A549 (cell line): Measurements from ENCODE around the gene HTRA2. TPM values are rescaled to one million over a fixed set of nuclear protein-coding genes. Genes with fewer than 3 reads are reported as not detected.

Experiments
- ATAC-seq, 2 experiments: fragments of 200-7000 bp in 1 of 2; fragments of >200 bp in 1 of 2; cut with Nextera tagmentation in 1 of 2; cut with Tn5 transposase in 1 of 2; 3 replicates each; pipeline versions ENCODE4 v1.8.0 to v1.9.1; 2018 to 2020; ENCODE audit warnings: mild to moderate bottlenecking in 1 of 2, moderate library complexity in 1 of 2
- CTCF ChIA-PET: fragments of 300-600 bp; sonication (Branson Sonifier 250); formaldehyde crosslinking; extraction: SDS; loops from one replicate; lab custom pipeline; 2021; ENCODE audit warnings: antibody characterized with exemption, inconsistent platforms; lab: Yijun Ruan, JAX
- POLR2A ChIA-PET: fragments of 350-600 bp; formaldehyde crosslinking; extraction: SDS; loops from one replicate; lab custom pipeline; 2021; ENCODE audit warnings: antibody characterized with exemption, inconsistent platforms; lab: Yijun Ruan, JAX
- DNase-seq, 2 experiments: peaks; one replicate each; pipeline versions ENCODE4 v3.0.0 to v3.0.0-alpha.2; 2011 to 2016; ENCODE audit warnings: low read depth in 1 of 2, low spot score in 1 of 2
- FAIRE-seq: peaks from 2 replicates; lab custom pipeline; 2011; peaks lifted over from hg19 to GRCh38; lab: Jason Lieb, UNC
- H3K27ac ChIP-seq, 2 experiments: fragments of >200 bp; sonication (Bioruptor Twin); formaldehyde crosslinking; 3 replicates each; pipeline ENCODE4 v1.5.1; 2016 to 2017
- H3K4me1 ChIP-seq: fragments of >200 bp; sonication (Bioruptor Twin); formaldehyde crosslinking; 3 replicates; pipeline ENCODE4 v1.6.1; 2016
- H3K4me2 ChIP-seq: fragments of >200 bp; sonication (Bioruptor Twin); formaldehyde crosslinking; 3 replicates; pipeline ENCODE4 v1.6.1; 2016
- H3K4me3 ChIP-seq: fragments of >200 bp; sonication (Bioruptor Twin); formaldehyde crosslinking; 3 replicates; pipeline ENCODE4 v1.5.1; 2016
- H3K9me3 ChIP-seq: fragments of >200 bp; sonication (Bioruptor Twin); formaldehyde crosslinking; 3 replicates; pipeline ENCODE4 v1.6.1; 2016
- BHLHE40 ChIP-seq: IDR thresholded peaks from 2 replicates; pipeline ENCODE4 v1.6.1; 2012; ENCODE audit warnings: low read depth, low read length, inconsistent platforms
- CBX2 ChIP-seq: fragments of 200-600 bp; sonication (generic); IDR thresholded peaks from 2 replicates; pipeline ENCODE4 v1.6.1; 2016; ENCODE audit warnings: low read depth, mild to moderate bottlenecking, borderline replicate concordance
- CBX8 ChIP-seq: fragments of 200-600 bp; sonication (generic); IDR thresholded peaks from 2 replicates; pipeline ENCODE4 v1.6.1; 2016
- CHD2 ChIP-seq: fragments of 150-350 bp; IDR thresholded peaks from 2 replicates; pipeline ENCODE4 v1.6.1; 2014; ENCODE audit warnings: low read length; ENCODE audit not compliant: partially characterized antibody
- FOSL2 ChIP-seq, 2 experiments: fragments of 450-650 bp in 1 of 2; fragments of >200 bp in 1 of 2; sonication (Bioruptor Twin) in 1 of 2; formaldehyde crosslinking; IDR thresholded peaks; 2 replicates each; pipeline versions ENCODE4 v1.5.0 to v1.6.1; 2016 to 2020; ENCODE audit warnings: mild to moderate bottlenecking in 1 of 2, moderate library complexity in 1 of 2
- FOXS1 ChIP-seq: fragments of 250-450 bp; sonication (Bioruptor Pico); IDR thresholded peaks from 2 replicates; pipeline ENCODE4 v1.5.0; 2020; ENCODE audit warnings: mild to moderate bottlenecking, moderate library complexity
- GATA3 ChIP-seq: IDR thresholded peaks from 2 replicates; pipeline ENCODE4 v1.6.1; 2012; ENCODE audit warnings: borderline replicate concordance
- HEYL ChIP-seq: fragments of 250-450 bp; sonication (Bioruptor Pico); IDR thresholded peaks from 2 replicates; pipeline ENCODE4 v1.8.0; 2021; ENCODE audit warnings: mild to moderate bottlenecking, moderate library complexity
- HOXB5 ChIP-seq: fragments of 250-450 bp; sonication (Bioruptor Pico); IDR thresholded peaks from 2 replicates; pipeline ENCODE4 v1.5.0; 2020; ENCODE audit warnings: mild to moderate bottlenecking, moderate library complexity
- NFE2L2 ChIP-seq: fragments of 150-350 bp; conservative IDR thresholded peaks from 2 replicates; pipeline ENCODE4 v1.6.1; 2014; ENCODE audit warnings: low read length
- NR3C1 ChIP-seq: fragments of >200 bp; sonication (Bioruptor Twin); formaldehyde crosslinking; IDR thresholded peaks from 3 replicates; pipeline ENCODE4 v1.6.1; 2017
- RARB ChIP-seq: fragments of 250-450 bp; sonication (Bioruptor Pico); IDR thresholded peaks from 2 replicates; pipeline ENCODE4 v1.8.0; 2021; ENCODE audit warnings: mild to moderate bottlenecking, moderate library complexity
- RCOR1 ChIP-seq: fragments of 150-350 bp; IDR thresholded peaks from 2 replicates; pipeline ENCODE4 v1.6.1; 2014; ENCODE audit warnings: antibody characterized with exemption, low read length, low read depth
- SMC3 ChIP-seq: fragments of >200 bp; sonication (Bioruptor Twin); formaldehyde crosslinking; IDR thresholded peaks from 3 replicates; pipeline ENCODE4 v1.6.1; 2018; ENCODE audit warnings: inconsistent platforms
- SREBF2 ChIP-seq: fragments of 450-650 bp; IDR thresholded peaks from 2 replicates; pipeline ENCODE4 v1.6.1; 2014; ENCODE audit warnings: mild to moderate bottlenecking, moderate library complexity
- TFCP2L1 ChIP-seq: fragments of 250-450 bp; sonication (Bioruptor Pico); IDR thresholded peaks from 2 replicates; pipeline ENCODE4 v1.5.0; 2021; ENCODE audit warnings: mild to moderate bottlenecking
- TP53 ChIP-seq: fragments of 250-450 bp; sonication (Bioruptor Pico); IDR thresholded peaks from 2 replicates; pipeline ENCODE4 v1.5.0; 2021; ENCODE audit warnings: mild to moderate bottlenecking, moderate library complexity
- ZNF302 ChIP-seq: fragments of 250-450 bp; sonication (Bioruptor Pico); IDR thresholded peaks from 2 replicates; pipeline ENCODE4 v1.9.0; 2021; ENCODE audit warnings: inconsistent platforms, mild to moderate bottlenecking, moderate library complexity
- WGBS: methylation state at CpG from one replicate; pipeline ENCODE4 v1.1.6; 2017; ENCODE audit errors: missing lambda C conversion rate; 5-methylcytosine and 5-hydroxymethylcytosine counted together
- polyA plus RNA-seq, 4 experiments: library from polyadenylated mRNA; depleted of rRNA in 3 of 4; stranded (reverse); fragments of >200 nt; fragmentation: RNase III in 1 of 4; extraction: RNeasy Plus Mini Kit Qiagen cat#74134 plus additional on column Dnase treatment in 1 of 4; gene quantifications; 2 replicates in 3 of 4; 3 replicates in 1 of 4; pipeline ENCODE4 v1.2.3, GENCODE V29; 2011 to 2017
- TF ChIP-seq, protein P1 (sequence below): IDR thresholded peaks from 2 replicates; pipeline ENCODE4 v1.6.1; 2012; ENCODE audit warnings: low read depth, borderline replicate concordance
- TF ChIP-seq, protein P2 (sequence below): fragments of 150-350 bp; IDR thresholded peaks from 2 replicates; pipeline ENCODE4 v1.6.1; 2014; ENCODE audit warnings: low read depth, mild to moderate bottlenecking, low read length

Gene HTRA2
- polyA plus RNA-seq, 2 of the 4 experiments (the other 2 are of a cell fraction): 28.7 to 36.5 TPM

DNA sequence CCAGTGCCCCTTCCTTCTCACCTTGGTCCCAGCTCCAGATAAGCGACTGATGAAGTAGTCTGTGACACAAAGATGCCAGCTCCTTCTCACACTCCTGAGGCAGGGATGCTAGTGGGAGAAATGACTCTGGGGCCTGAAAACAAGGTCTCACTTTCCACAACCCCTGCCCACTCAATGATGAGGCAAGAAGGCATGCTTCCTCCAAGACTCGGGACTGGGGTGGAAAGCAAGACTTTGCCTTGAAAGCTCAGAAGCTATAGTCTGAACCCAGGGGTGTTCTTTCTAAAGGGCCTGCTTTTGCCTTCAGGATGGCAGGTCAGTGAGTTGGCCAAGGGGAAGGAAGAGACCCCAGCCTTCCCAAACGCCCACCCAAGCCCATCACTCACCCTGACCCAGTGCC is 48.3 kb upstream of the HTRA2 start:
- H3K27ac ChIP-seq: peak overlapping the region; percentile 85 to 97; a peak in 5 of 6 replicates
- CTCF ChIA-PET: interaction anchor here (0.7 to 13.8 kb wide), 13 partner anchors 8 to 113 kb away, joined by 3 to 184 read pairs (median 18); partner anchors contain the start of genes AUP1, HTRA2, INO80B and LBX2

DNA sequence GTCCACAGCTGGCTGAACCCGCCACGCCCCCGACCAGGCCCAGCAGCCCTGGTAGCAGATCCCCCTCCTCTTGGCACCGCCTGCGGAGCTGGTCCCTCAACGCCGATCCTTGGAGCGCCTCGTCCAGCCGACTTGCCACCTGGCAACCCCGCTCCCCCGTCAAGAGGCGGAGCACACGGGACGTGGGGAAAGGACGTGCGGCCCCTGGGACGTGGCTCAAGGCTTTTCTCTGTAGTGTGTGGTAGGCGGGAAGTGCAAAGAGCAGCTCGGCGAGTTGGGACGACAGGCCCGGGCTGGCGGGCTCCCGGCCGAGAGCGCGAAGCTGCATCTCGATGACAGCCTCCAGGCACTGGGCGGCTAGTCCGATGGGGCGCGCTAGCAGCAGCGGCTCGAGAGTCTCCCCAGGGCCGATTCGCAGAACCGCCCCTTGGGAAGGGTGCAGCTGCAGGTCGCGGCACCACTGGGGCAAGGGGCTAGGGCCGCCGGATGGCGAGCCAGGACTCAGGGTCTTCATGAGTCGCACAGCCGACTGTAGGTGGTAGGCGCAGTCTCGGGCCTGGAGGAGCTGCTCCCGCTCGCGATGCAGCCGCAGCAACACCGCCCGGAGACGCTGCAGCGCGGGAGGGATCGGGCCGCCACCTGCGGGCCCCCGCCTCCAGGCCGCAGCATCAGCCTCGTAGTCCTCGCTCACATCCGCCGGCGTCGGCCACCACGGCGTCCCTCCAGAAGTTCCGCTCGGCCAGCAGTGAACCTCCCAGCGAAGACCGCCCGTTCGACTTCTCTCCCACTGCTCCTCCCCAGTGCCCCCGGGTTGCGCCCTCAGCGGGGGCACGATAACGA is 47.6 kb upstream of the HTRA2 start:
- peak; percentile 64 to 69 for ATAC-seq
- Histone ChIP-seq H3K9me3 (no peaks in the 10 kb centered on the region), H3K4me3 (peak overlapping the region; percentile 70), H3K4me2 (peak overlapping the region; percentile 96), H3K4me1 (peaks cover 20% of the 10 kb centered on the region), H3K27ac (peak overlapping the region; percentile 85 to 97)
- WGBS: 11% methylated on average over 49 of the region's 80 CpGs
- DNase-seq: no peak
- no peak for FAIRE-seq
- CTCF ChIA-PET: interaction anchor here (0.7 to 13.8 kb wide), 28 partner anchors 9 to 395 kb away, joined by 3 to 184 read pairs (median 7); partner anchors contain the start of genes AUP1, DQX1, HTRA2 and INO80B
- POLR2A ChIA-PET: interaction anchor here (0.6 to 3.1 kb wide), 17 partner anchors 9 to 109 kb away, joined by 3 to 28 read pairs (median 5); partner anchors contain the start of genes AUP1, HTRA2, INO80B and MOGS
- TF ChIP-seq GATA3 (no peak), SMC3 (no peak), CBX8 (no peak), TP53 (no peak), RCOR1 (no peak), ZNF302 (CRISPR knock-in tag) (no peak), NFE2L2 (no peak), HOXB5 (no peak), TFCP2L1 (0 out of 2 replicates have a peak, but pooled peaks have one; percentile 10), CHD2 (no peak), FOXS1 (CRISPR knock-in tag) (no peak)
- TF ChIP-seq, protein P1, sequence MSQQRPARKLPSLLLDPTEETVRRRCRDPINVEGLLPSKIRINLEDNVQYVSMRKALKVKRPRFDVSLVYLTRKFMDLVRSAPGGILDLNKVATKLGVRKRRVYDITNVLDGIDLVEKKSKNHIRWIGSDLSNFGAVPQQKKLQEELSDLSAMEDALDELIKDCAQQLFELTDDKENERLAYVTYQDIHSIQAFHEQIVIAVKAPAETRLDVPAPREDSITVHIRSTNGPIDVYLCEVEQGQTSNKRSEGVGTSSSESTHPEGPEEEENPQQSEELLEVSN: peak; percentile 62

More for the DNA sequence above, 48.3 kb upstream of the HTRA2 start:
- peaks cover 20% of the 10 kb centered on the region for H3K4me1 ChIP-seq
- no peak for ATAC-seq
- H3K9me3 ChIP-seq: no peaks in the 10 kb centered on the region
- peak overlapping the region; percentile 70 for H3K4me3 ChIP-seq
- 55% methylated on average over 3 of the region's 3 CpGs for WGBS
- peak overlapping the region; percentile 96 for H3K4me2 ChIP-seq
- TF ChIP-seq BHLHE40 (no peak), SREBF2 (no peak), ZNF302 (CRISPR knock-in tag) (no peak), FOSL2 (IDR thresholded peaks at IDR 0.05) (no peak), FOSL2 (CRISPR knock-in tag; IDR thresholded peaks at IDR 0.05) (no peak), CBX2 (no peak), RCOR1 (no peak), NR3C1 (no peak), RARB (CRISPR knock-in tag) (no peak), HEYL (CRISPR knock-in tag) (no peak)
- TF ChIP-seq, protein P2, sequence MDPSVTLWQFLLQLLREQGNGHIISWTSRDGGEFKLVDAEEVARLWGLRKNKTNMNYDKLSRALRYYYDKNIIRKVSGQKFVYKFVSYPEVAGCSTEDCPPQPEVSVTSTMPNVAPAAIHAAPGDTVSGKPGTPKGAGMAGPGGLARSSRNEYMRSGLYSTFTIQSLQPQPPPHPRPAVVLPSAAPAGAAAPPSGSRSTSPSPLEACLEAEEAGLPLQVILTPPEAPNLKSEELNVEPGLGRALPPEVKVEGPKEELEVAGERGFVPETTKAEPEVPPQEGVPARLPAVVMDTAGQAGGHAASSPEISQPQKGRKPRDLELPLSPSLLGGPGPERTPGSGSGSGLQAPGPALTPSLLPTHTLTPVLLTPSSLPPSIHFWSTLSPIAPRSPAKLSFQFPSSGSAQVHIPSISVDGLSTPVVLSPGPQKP: no peak
- no peak for DNase-seq
- POLR2A ChIA-PET: interaction anchor here (0.6 to 3.1 kb wide), 6 partner anchors 9 to 51 kb away, joined by 3 to 28 read pairs (median 10); partner anchors contain the start of genes AUP1, HTRA2, MRPL53 and PCGF1
- no peak for FAIRE-seq
